Hematopoietic multipotent progenitor cell (in vitro differentiated cells): ENCODE data around the gene TMUB2. TPM values are rescaled to one million over a fixed set of nuclear protein-coding genes. Genes with fewer than 3 reads are reported as not detected.
"Not testable (repeated sequence)": the region's sequence is repeated elsewhere in the genome, so short reads cannot be mapped to it uniquely, and the experiment has no call there.

Source experiments
- DNase-seq, 3 donors: peaks; one replicate each; pipeline ENCODE4 v3.0.0-alpha.2; 2011 to 2015; ENCODE audit warnings: low read depth in 2 of 3, low spot score in 2 of 3
- total RNA-seq: library from RNA; depleted of rRNA; stranded (reverse); fragments of >200 nt; gene quantifications from one replicate; pipeline ENCODE4 v1.2.3, GENCODE V29; 2012

Gene TMUB2
- 56.8 TPM for total RNA-seq

- peak; percentile 99 for DNase-seq
Observed at GRCh38 chr17:44186307-44187130, at the start of gene TMUB2. TMUB2 (plus strand) TSS chr17:44186972; CDS start chr17:44187709, 737 bp downstream.

DNA sequence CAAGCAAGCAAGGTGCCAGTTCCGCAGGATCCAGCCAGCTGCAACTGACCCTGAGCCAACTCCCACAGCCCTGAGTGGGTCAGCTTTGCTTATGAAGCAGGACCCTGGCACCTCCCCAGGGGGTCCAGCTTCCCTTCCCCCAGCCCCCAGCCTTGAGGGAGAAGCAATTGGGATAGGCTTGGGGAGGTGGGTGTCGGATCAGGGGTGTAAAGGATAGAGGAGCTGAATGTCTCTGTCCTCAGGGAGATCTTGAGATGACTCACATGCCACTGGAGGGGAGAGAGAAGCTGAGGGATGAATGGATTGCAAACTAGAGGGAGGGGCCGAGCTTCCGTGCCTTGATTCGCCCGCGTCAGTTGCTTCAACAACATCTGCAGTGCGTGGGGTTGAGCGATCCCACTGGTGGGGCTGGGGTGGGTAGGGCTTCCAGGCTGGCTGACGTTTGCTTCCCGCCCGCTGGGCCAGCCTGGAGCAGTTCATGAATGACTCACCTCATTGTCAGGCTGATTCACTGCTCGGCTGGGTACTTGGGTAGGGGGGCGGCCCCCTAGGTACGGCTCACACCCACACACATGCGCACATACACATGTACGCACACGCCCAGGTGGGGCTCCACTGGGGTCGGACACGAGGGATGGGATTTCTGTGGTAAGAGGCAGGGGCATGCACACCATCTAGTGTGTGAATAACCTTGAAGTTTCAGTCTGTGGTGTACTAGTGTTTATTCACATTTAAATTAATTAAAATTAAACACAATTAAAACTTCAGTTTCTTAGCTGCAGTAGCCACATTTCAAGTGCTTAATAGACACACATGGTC lies 48.7 kb upstream of the TMUB2 start:
- DNase-seq, result peak in 2 of 3 donors; percentile 82 to 87

DNA sequence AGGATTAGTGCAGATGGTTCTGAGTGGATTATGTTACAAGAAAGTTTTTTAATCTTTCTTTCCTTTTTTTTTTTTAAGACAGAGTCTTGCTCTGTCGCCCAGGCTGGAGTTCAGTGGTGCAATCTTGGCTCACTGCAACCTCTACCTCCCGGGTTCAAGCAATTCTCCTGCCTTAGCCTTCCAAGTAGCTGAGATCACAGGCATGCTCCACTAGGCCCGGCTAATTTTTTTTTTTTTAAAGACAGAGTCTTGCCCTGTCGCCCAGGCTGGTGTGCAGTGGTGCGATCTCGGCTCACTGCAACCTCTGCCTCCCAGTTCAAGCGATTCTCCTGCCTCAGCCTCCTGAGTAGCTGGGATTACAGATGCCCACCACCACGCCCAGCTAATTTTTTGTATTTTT lies 42.9 kb upstream of the TMUB2 start:
- not testable (repeated sequence) for DNase-seq

GRCh38 chr17:44144966-44145739 lies 41.6 kb upstream of the TMUB2 start:
- DNase-seq, result no peak

GRCh38 chr17:44146375-44147346 lies 40.1 kb upstream of the TMUB2 start:
- no peak for DNase-seq

DNA sequence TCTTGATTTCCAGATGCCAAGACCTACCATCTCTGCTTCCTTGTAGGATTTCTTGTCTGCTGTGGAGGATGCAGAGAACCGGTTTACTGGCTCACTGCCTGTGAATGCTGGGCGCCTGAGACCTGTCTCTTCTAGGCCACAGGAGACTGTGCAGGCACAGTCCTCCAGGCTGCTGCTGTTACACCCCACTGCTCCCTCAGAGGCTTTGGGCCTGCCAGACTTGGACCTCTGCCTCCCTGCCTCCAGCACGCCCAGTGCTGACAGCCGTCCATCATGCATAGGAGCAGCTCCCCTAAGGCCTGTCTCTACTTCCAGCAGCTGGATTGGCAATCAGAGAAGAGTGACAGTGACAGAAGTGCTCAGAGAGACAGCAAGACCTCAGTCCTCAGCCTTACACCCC lies 39.0 kb upstream of the TMUB2 start:
- no peak for DNase-seq

- not testable (repeated sequence) for DNase-seq
Observed at GRCh38 chr17:44149066-44149465, 37.7 kb upstream of the TMUB2 start.

GRCh38 chr17:44149750-44150329 lies 36.9 kb upstream of the TMUB2 start:
- no peak for DNase-seq

GRCh38 chr17:44152875-44153274 lies 33.9 kb upstream of the TMUB2 start:
- no peak for DNase-seq

DNA sequence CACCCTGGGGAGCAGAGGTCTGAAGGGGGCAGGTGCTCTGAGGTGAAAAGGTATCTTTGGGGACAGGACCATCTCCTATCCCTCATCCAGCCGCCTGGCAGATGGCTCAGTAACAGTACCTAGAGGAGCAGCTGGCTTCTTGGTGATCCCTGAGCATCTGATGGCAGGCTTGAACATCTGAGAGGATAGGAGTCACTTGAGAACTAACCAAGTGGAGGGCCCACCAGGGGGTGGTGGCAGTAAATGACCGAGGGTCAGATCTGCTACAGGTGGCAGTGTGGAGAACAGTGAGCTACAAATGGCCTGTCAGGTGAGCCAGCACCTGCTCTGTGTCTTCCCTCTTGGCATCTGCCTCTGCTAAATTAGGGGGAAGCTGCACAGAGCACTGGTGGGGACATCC lies 31.3 kb upstream of the TMUB2 start:
- DNase-seq, result no peak

- no peak for DNase-seq
Observed at GRCh38 chr17:44159519-44160210, 27.1 kb upstream of the TMUB2 start.

GRCh38 chr17:44164476-44164875 lies 22.3 kb upstream of the TMUB2 start:
- DNase-seq, result no peak

- DNase-seq, result no peak
Observed at GRCh38 chr17:44167181-44167861, 19.5 kb upstream of the TMUB2 start.

DNA sequence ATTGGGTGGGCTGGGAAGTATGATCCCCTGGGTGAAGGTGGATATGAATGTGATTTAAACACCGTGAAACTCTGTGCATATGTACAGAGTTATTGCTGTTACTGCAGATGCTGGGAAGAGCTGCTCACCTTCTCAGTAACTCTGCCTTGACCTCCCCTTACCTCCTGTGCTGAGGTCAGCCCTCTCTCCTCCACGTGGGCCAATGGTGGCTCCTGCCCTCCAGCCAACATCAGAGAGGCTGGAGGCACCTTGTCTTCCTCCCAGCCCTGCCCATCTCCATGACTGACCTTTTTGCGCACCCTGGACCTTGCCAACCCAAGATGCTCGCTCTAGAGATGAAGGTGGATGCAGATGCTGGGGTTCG lies 16.7 kb upstream of the TMUB2 start:
- DNase-seq, result no peak

DNA sequence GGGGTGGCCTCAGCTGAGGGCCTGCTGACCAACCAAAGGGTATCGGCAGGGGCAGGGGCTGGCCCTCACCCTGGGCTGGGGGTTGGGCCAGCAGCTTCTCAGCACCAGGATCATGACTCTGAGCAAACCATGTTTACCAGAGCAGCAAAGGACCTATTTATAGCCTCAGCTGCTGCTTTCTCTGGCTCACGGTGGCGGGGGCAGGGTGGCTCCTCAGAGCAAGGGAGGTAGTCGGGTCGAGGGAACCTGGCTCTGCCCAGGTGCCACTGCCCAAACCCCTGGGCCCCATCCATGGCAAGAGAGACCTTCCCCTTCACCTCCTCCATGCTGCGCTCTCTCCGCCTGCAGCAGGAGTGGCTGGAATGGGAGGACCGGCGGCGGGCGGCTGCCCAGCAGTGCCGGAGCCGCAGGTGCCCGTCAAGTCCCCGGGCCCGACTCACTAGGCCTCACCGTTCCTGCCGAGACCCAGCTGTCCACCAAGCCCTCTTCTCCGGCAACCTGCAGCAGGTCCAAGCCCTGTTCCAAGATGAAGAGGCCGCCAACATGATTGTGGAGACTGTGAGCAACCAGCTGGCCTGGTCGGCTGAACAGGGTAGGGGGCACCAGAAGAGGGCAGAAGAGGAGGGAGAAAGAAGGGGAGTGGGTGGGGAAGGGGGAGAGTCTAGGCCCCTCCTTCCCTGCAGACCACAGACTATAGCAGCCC lies 16.1 kb upstream of the TMUB2 start, which contains the start of gene ASB16:
Gene ASB16 (plus strand): TSS at position 206 of the 703 bp plus-strand sequence. CDS start 86 bp downstream, at position 292.
- no peak for DNase-seq

DNA sequence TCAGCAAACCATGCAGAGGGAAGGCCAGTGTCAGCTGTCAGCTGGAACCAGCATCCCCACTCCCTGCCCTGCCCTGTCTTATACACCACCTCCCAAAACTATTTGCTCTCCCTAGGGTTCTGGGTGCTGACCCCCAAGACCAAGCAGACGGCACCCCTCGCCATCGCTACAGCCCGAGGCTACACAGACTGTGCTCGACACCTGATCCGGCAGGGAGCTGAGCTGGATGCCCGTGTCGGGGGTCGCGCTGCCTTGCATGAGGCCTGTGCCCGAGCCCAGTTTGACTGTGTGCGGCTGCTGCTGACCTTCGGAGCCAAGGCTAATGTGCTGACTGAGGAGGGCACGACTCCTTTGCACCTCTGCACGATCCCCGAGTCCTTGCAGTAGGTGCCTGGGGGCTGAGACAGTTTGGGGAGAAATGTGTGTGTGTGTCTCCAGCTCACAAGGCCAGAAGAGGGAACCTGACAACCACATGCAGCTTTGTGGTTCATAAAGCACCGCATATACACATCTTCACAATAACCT lies 14.8 kb upstream of the TMUB2 start:
- no peak for DNase-seq

DNA sequence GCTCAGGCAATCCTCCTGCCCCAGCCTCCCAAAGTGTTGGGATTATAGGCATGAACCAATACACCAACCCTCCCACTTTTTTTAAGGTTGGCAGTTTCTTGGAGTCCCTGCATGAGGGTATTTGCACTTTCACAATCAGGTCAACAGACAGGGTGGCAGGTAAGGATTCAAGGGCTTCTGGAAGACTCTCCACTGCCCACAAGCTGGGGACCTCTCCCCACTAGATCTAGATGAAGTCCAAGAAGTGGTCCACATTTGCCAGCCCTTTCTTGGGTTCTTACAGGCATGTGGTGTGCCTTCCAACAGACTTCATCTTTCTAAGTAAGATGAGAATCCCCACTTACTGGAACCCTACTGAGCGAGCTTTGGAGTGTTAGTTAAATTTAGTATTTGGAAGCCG lies 12.3 kb upstream of the TMUB2 start:
- DNase-seq, result no peak
